Natural killer cell (primary cell): ENCODE data around the gene AZU1. TPM values are rescaled to one million over a fixed set of nuclear protein-coding genes. Genes with fewer than 3 reads are reported as not detected.
A peak's percentile ranks its signal among the peaks of the same experiment; 100 is the strongest.
"Not testable (repeated sequence)": the region's sequence is repeated elsewhere in the genome, so short reads cannot be mapped to it uniquely, and the experiment has no call there.

Experiments used
- ATAC-seq, 3 donors: fragments of 150-1000 bp in 2 of 3; fragments of 200-7000 bp in 1 of 3; cut with Tn5 transposase; 1 replicate in 1 of 3; 2 replicates in 2 of 3; pipeline ENCODE4 v1.10.0; 2021; ENCODE audit warnings: mild to moderate bottlenecking in 2 of 3, moderate library complexity in 2 of 3
- DNase-seq, 2 donors: peaks; one replicate each; pipeline versions ENCODE4 v3.0.0 to v3.0.0-alpha.2; 2013 to 2021; ENCODE audit warnings: mixed read lengths in 1 of 2
- H3K27ac ChIP-seq: one replicate; pipeline ENCODE4 v1.5.1; 2013; ENCODE audit warnings: mild to moderate bottlenecking, low read length
- H3K27me3 ChIP-seq: one replicate; pipeline ENCODE4 v1.6.1; 2013; ENCODE audit warnings: low read length; ENCODE audit not compliant: control insufficient read depth, insufficient read depth
- H3K36me3 ChIP-seq: one replicate; pipeline ENCODE4 v1.6.1; 2013; ENCODE audit warnings: low read length; ENCODE audit not compliant: control insufficient read depth, insufficient read depth
- H3K4me1 ChIP-seq: one replicate; pipeline ENCODE4 v1.6.1; 2013; ENCODE audit warnings: low read length; ENCODE audit not compliant: control insufficient read depth, insufficient read depth
- H3K4me3 ChIP-seq: one replicate; pipeline ENCODE4 v1.5.1; 2013; ENCODE audit warnings: low read length
- H3K9me3 ChIP-seq: one replicate; pipeline ENCODE4 v1.6.1; 2013; ENCODE audit warnings: low read length; ENCODE audit not compliant: control insufficient read depth, insufficient read depth
- H3K27ac Mint-ChIP-seq, 2 donors: one replicate each; pipeline ENCODE4 v1.8.0; 2022; ENCODE audit warnings: mild to moderate bottlenecking in 2 of 2, mixed read lengths in 2 of 2, moderate library complexity in 1 of 2
- H3K27me3 Mint-ChIP-seq, 2 donors: one replicate each; pipeline ENCODE4 v1.8.0; 2022; ENCODE audit warnings: low read depth in 2 of 2, mixed read lengths in 2 of 2
- H3K36me3 Mint-ChIP-seq: one replicate; pipeline ENCODE4 v1.8.0; 2022; ENCODE audit warnings: mixed read lengths
- H3K4me1 Mint-ChIP-seq, 2 donors: one replicate each; pipeline ENCODE4 v1.8.0; 2022; ENCODE audit warnings: mixed read lengths in 2 of 2
- H3K4me3 Mint-ChIP-seq: one replicate; pipeline ENCODE4 v1.8.0; 2022; ENCODE audit warnings: mild to moderate bottlenecking, moderate library complexity, mixed read lengths
- H3K9me3 Mint-ChIP-seq, 2 donors: one replicate each; pipeline ENCODE4 v1.8.0; 2022; ENCODE audit warnings: mixed read lengths in 2 of 2
- WGBS: methylation state at CpG from one replicate; pipeline ENCODE4 v1.1.7; 2013; ENCODE audit warnings: missing lambda C conversion rate; ENCODE audit not compliant: insufficient coverage; 5-methylcytosine and 5-hydroxymethylcytosine counted together
- intact Hi-C: fragments of 100-400 bp; cut with micrococcal nuclease; formaldehyde crosslinking; loops from one replicate; pipeline ENCODE4 v1.14.2; 2022
- total RNA-seq, 4 donors: library from RNA; stranded (reverse); fragments of 120-200 nt in 1 of 4; gene quantifications; one replicate each; pipeline versions ENCODE4 v1.2.3 to v1.2.4, GENCODE V29; 2013 to 2022
- TF ChIP-seq, protein P1 (sequence below): fragments of 200-600 bp; IDR thresholded peaks from one replicate; pipeline ENCODE4 v1.8.0; 2022; ENCODE audit warnings: antibody characterized with exemption

AZU1 gene
- total RNA-seq, 3 donors from 2014 or later (not counting 1 experiment from before 2014, with no cell fraction given), result 0.87 to 2.5 (median 1.8) TPM

DNA sequence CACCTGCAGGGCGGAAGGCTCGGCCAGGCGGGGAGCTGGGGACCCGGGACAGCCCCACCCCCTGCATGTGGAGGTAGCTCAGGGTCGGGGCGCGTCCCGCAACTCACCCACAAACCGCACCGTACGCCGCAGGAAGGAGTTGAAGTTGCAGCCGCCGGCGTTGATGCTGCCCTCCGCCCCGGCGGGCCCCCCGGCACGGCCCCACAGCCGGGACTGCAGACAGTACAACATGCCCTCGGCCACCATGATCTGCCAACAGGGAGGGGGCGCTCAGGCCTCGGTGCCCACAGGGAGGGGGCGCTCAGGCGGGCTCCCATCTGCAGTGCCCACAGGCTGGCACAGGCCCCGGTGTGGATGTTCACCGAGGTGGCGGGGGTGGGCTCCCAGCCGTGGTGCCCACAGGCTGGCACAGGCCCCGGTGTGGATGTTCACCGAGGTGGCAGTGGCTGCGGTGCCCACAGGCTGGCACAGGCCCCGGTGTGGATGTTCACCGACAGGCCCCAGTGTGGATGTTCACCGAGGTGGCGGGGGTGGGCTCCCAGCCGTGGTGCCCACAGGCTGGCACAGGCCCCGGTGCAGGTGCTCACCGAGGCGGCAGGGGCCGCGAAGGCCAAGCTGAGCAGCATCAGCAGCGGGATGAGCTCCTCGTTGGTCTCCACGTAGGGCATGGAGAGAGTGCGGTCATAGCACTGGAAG is 12.4 kb upstream of the AZU1 start:
- Histone ChIP-seq H3K9me3 (no peaks in the 10 kb centered on the region), H3K27ac (no peak overlapping the region), H3K4me3 (no peak overlapping the region), H3K4me1 (no peaks in the 10 kb centered on the region), H3K27me3 (no peaks in the 10 kb centered on the region), H3K36me3 (peaks cover 18% of the 10 kb centered on the region)
- intact Hi-C loops, result no loop called here
- ATAC-seq (peak in 2 of 3 donors; percentile 6 to 15), DNase-seq (no peak)
- no peaks in the 10 kb centered on the region for H3K27me3 Mint-ChIP-seq
- H3K4me3 Mint-ChIP-seq, result no peak overlapping the region
- WGBS, result 97% methylated on average over 47 of the region's 47 CpGs
- peaks cover 0 to 4% of the 10 kb centered on the region in 2 donors for H3K9me3 Mint-ChIP-seq
- H3K27ac Mint-ChIP-seq, result peak overlapping the region in 1 of 2 donors; percentile 63
- TF ChIP-seq, protein P1, sequence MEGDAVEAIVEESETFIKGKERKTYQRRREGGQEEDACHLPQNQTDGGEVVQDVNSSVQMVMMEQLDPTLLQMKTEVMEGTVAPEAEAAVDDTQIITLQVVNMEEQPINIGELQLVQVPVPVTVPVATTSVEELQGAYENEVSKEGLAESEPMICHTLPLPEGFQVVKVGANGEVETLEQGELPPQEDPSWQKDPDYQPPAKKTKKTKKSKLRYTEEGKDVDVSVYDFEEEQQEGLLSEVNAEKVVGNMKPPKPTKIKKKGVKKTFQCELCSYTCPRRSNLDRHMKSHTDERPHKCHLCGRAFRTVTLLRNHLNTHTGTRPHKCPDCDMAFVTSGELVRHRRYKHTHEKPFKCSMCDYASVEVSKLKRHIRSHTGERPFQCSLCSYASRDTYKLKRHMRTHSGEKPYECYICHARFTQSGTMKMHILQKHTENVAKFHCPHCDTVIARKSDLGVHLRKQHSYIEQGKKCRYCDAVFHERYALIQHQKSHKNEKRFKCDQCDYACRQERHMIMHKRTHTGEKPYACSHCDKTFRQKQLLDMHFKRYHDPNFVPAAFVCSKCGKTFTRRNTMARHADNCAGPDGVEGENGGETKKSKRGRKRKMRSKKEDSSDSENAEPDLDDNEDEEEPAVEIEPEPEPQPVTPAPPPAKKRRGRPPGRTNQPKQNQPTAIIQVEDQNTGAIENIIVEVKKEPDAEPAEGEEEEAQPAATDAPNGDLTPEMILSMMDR, result no peak
- H3K36me3 Mint-ChIP-seq, result no peaks in the 10 kb centered on the region
- peaks cover 0 to 14% of the 10 kb centered on the region in 2 donors for H3K4me1 Mint-ChIP-seq

DNA sequence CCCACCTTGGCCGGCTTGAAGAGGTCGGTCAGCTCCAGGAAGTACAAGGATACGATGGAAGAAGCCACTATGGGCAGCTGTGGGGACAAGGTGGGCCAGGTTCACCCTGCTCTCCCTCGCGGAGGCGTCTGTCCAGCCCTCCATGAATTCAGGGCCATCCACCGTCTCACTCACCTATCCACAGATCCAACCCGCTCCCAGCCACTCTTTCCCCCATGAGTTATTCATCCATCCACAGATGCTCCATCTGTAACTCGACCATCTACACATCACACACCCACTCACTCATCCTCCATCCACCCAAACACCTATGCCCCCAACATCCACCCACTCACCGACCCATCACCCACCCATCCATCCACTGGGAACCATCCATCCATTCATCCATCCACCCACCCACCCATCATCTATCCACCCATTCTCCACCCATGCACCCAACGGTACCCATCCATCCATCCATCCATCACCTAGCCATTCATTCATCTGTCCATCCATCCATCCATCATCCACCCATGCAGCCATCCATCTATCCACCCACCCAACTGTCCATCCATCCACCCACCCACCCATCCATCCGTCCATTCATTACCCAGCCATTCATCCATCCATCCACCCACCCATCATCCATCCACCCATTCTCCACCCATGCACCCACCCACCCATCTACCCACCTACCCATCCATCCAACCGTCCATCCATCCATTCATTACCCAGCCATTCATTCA is 11.7 kb upstream of the AZU1 start:
- peaks cover 11% of the 10 kb centered on the region for H3K36me3 ChIP-seq
- ATAC-seq (no peak), DNase-seq (no peak)
- TF ChIP-seq, protein P1, result no peak
- no peak overlapping the region for H3K27ac ChIP-seq
- peaks cover 0 to 4% of the 10 kb centered on the region in 2 donors for H3K9me3 Mint-ChIP-seq
- H3K9me3 ChIP-seq, result no peaks in the 10 kb centered on the region
- no peaks in the 10 kb centered on the region for H3K36me3 Mint-ChIP-seq
- WGBS, result 97% methylated on average over 13 of the region's 13 CpGs
- peaks cover 0 to 14% of the 10 kb centered on the region in 2 donors for H3K4me1 Mint-ChIP-seq
- intact Hi-C loops, result no loop called here
- no peaks in the 10 kb centered on the region for H3K27me3 Mint-ChIP-seq
- no peak overlapping the region for H3K4me3 ChIP-seq
- no peaks in the 10 kb centered on the region for H3K4me1 ChIP-seq
- H3K4me3 Mint-ChIP-seq, result no peak overlapping the region
- peak overlapping the region in 1 of 2 donors; percentile 44 for H3K27ac Mint-ChIP-seq
- no peaks in the 10 kb centered on the region for H3K27me3 ChIP-seq

DNA sequence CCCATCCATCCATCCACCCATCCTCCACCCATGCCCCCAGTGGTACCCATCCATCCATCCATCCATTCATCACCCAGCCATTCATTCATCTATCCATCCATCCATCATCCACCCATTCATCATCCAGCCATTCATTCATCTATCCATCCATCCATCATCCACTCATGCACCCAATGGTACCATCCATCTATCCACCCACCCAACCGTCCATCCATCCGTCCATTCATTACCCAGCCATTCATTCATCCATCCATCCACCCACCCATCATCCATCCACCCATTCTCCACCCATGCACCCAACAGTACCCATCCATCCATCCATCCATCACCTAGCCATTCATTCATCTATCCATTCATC is 11.2 kb upstream of the AZU1 start:
- no peak overlapping the region for H3K27ac ChIP-seq

DNA sequence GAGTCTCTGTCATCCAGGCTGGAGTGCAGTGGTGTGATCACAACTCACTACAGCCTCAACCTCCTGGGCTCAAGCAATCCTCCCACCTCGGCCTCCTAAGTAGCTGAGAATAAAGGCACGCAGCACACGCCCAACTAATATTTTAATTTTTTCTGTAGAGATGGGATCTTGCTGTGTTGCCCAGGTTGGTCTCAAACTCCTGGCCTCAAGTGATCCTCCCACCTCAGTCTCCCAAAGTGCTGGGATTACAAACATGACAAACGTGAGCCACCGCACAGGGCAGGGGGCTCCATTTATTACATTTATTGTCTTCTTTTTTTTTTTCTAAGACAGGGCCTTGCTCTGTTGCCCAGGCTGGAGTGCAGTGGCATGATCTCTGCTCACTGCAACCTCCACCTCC is 7.4 kb upstream of the AZU1 start:
- H3K4me3 Mint-ChIP-seq, DNase-seq, H3K36me3 Mint-ChIP-seq, intact Hi-C loops, H3K9me3 Mint-ChIP-seq, ATAC-seq, H3K36me3 ChIP-seq, H3K4me3 ChIP-seq, H3K27ac ChIP-seq, H3K4me1 ChIP-seq, H3K9me3 ChIP-seq, H3K27ac Mint-ChIP-seq: not testable (repeated sequence)
- WGBS, result 90% methylated on average over 3 of the region's 5 CpGs
- Mint-ChIP-seq H3K4me1 (peaks cover 0 to 14% of the 10 kb centered on the region in 2 donors), H3K27me3 (peaks cover 6 to 10% of the 10 kb centered on the region in 2 donors)
- peaks cover 11% of the 10 kb centered on the region for H3K27me3 ChIP-seq

More for the DNA sequence above, 11.2 kb upstream of the AZU1 start:
- WGBS, result 97% methylated on average over 2 of the region's 2 CpGs
- Histone ChIP-seq H3K4me3 (no peak overlapping the region), H3K9me3 (no peaks in the 10 kb centered on the region), H3K27me3 (no peaks in the 10 kb centered on the region), H3K36me3 (peaks cover 6% of the 10 kb centered on the region), H3K4me1 (no peaks in the 10 kb centered on the region)
- H3K9me3 Mint-ChIP-seq, result peaks cover 0 to 4% of the 10 kb centered on the region in 2 donors
- H3K4me1 Mint-ChIP-seq, result peaks cover 0 to 14% of the 10 kb centered on the region in 2 donors
- H3K27me3 Mint-ChIP-seq, result no peaks in the 10 kb centered on the region
- ATAC-seq (no peak), DNase-seq (no peak)
- H3K4me3 Mint-ChIP-seq, result no peak overlapping the region
- no peaks in the 10 kb centered on the region for H3K36me3 Mint-ChIP-seq
- H3K27ac Mint-ChIP-seq, result peak overlapping the region in 1 of 2 donors; percentile 44
- TF ChIP-seq, protein P1, result no peak
- intact Hi-C loops, result no loop called here
